ENCODE results near the gene ZBTB21.
"Not testable (repeated sequence)": the region's sequence is repeated elsewhere in the genome, so short reads cannot be mapped to it uniquely, and the experiment has no call there.

The ZBTB21 gene

DNA sequence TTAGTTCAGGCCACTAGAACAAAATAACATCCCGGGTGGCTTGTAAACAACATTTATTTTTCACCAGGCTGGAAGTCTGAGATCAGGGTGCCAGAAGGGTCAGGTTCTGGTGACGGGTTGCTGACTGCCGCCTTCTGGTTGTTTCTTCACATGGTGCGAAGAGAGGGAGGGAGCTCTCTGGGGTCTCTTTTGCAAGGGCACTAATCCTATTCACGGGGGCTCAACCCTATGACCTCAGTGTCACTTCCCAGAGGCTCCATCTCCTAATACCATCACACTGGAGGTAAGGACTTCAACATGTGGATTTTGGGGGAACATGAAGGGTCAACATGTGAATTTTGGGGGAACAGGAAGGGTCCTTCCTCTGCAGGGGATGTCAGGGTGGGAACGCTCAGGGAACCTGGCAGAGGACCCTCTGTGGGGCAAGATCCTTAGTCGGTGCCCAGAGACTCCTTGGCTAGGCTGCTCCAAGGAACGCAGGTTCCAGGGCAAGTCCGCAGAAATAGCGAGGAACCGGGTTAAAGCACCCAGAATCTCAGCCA lies 47.7 kb downstream of the ZBTB21 start:
- H4K20me1 ChIP-seq (ENCODE audit: insufficient read depth): no peaks in the 10 kb centered on the region
- H3K79me2 ChIP-seq (ENCODE audit: insufficient read depth, low read depth): no peaks in the 10 kb centered on the region
- no peak overlapping the region for H3K9ac ChIP-seq
- H3K36me3 ChIP-seq (ENCODE audit: insufficient read depth): no peaks in the 10 kb centered on the region
- TF ChIP-seq CTCF (conservative IDR thresholded peaks at IDR 0.05; ENCODE audit: low read depth, low read length): no peak
- H2AFZ ChIP-seq (ENCODE audit: low read depth): no peak overlapping the region
- H3K4me2 ChIP-seq: no peak overlapping the region
- H3K27me3 ChIP-seq (ENCODE audit: insufficient read depth, low read depth): peaks cover 25% of the 10 kb centered on the region
- no peak overlapping the region for H3K4me3 ChIP-seq (IDR thresholded peaks at IDR 0.05; ENCODE audit: insufficient read depth, low read depth, low read length)
- H3K27ac ChIP-seq: no peak overlapping the region
- H3K4me1 ChIP-seq (ENCODE audit: low read depth, poor library complexity, severe bottlenecking): no peaks in the 10 kb centered on the region

GRCh38 chr21:41961753-41962152 lies 48.4 kb downstream of the ZBTB21 start:
- Histone ChIP-seq H2AFZ (ENCODE audit: low read depth) (no peak overlapping the region), H3K36me3 (ENCODE audit: insufficient read depth) (no peaks in the 10 kb centered on the region), H3K4me1 (ENCODE audit: low read depth, poor library complexity, severe bottlenecking) (no peaks in the 10 kb centered on the region), H3K79me2 (ENCODE audit: insufficient read depth, low read depth) (no peaks in the 10 kb centered on the region), H3K4me3 (IDR thresholded peaks at IDR 0.05; ENCODE audit: insufficient read depth, low read depth, low read length) (no peak overlapping the region), H3K4me2 (no peak overlapping the region), H3K27ac (no peak overlapping the region), H3K27me3 (ENCODE audit: insufficient read depth, low read depth) (peaks cover 25% of the 10 kb centered on the region), H4K20me1 (ENCODE audit: insufficient read depth) (no peaks in the 10 kb centered on the region), H3K9ac (no peak overlapping the region)
- TF ChIP-seq CTCF (conservative IDR thresholded peaks at IDR 0.05; ENCODE audit: low read depth, low read length): no peak

- H3K4me2 ChIP-seq: no peak overlapping the region
- H3K4me3 ChIP-seq (IDR thresholded peaks at IDR 0.05; ENCODE audit: insufficient read depth, low read depth, low read length): no peak overlapping the region
- H3K79me2 ChIP-seq (ENCODE audit: insufficient read depth, low read depth): no peaks in the 10 kb centered on the region
- peaks cover 25% of the 10 kb centered on the region for H3K27me3 ChIP-seq (ENCODE audit: insufficient read depth, low read depth)
- no peaks in the 10 kb centered on the region for H4K20me1 ChIP-seq (ENCODE audit: insufficient read depth)
- no peaks in the 10 kb centered on the region for H3K4me1 ChIP-seq (ENCODE audit: low read depth, poor library complexity, severe bottlenecking)
- H2AFZ ChIP-seq (ENCODE audit: low read depth): no peak overlapping the region
- H3K9ac ChIP-seq: no peak overlapping the region
- H3K27ac ChIP-seq: no peak overlapping the region
- TF ChIP-seq CTCF (conservative IDR thresholded peaks at IDR 0.05; ENCODE audit: low read depth, low read length): no peak
- no peaks in the 10 kb centered on the region for H3K36me3 ChIP-seq (ENCODE audit: insufficient read depth)
Observed at GRCh38 chr21:41961282-41961701, 48.9 kb downstream of the ZBTB21 start.

DNA sequence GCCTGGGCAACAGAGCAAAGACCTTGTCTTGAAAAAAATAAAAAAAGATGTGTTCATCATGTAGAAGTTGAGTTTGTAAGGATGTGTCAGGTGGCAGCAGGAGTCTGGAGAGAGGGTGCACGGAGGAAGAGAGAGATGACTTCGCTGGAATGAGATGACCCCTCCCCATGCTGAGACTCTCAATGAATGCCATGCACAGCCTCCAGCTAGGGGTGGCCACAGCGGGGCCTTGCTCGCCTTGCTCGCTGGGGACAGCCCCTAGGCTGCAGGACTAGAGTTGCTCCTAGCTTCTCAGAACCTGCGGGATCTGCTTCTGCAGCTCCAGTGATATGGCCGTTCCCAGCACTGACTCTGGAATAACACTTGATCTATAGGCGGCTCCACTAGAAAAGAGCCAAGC lies 49.8 kb downstream of the ZBTB21 start:
- H3K27me3 ChIP-seq (ENCODE audit: insufficient read depth, low read depth): peaks cover 25% of the 10 kb centered on the region
- no peak overlapping the region for H3K9ac ChIP-seq

DNA sequence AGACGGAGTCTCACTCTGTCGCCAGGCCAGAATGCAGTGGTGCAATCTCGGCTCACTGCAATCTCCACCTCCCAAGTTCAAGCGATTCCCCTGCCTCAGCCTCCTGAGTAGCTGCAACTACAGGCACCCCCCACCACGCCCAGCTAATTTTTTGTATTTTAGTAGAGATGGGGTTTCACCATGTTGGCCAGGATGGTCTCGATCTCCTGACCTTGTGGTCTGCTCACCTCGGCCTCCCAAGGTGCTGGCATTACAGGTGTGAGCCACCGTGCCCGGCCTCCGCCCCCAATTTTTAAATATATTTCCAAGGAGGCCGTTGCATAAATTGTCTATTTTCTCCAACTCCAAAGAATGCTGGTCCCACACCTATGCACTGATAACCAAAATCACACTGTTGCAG lies 50.5 kb downstream of the ZBTB21 start:
- not testable (repeated sequence) for H3K27ac ChIP-seq; H3K4me1 ChIP-seq (ENCODE audit: low read depth, poor library complexity, severe bottlenecking); H2AFZ ChIP-seq (ENCODE audit: low read depth); H3K4me3 ChIP-seq (IDR thresholded peaks at IDR 0.05; ENCODE audit: insufficient read depth, low read depth, low read length); H3K4me2 ChIP-seq; H4K20me1 ChIP-seq (ENCODE audit: insufficient read depth); H3K36me3 ChIP-seq (ENCODE audit: insufficient read depth); H3K79me2 ChIP-seq (ENCODE audit: insufficient read depth, low read depth); H3K9ac ChIP-seq
- peaks cover 25% of the 10 kb centered on the region for H3K27me3 ChIP-seq (ENCODE audit: insufficient read depth, low read depth)

More for the DNA sequence above, 49.8 kb downstream of the ZBTB21 start:
- TF ChIP-seq CTCF (conservative IDR thresholded peaks at IDR 0.05; ENCODE audit: low read depth, low read length): no peak
- no peaks in the 10 kb centered on the region for H4K20me1 ChIP-seq (ENCODE audit: insufficient read depth)
- no peak overlapping the region for H3K4me2 ChIP-seq
- H3K36me3 ChIP-seq (ENCODE audit: insufficient read depth): no peaks in the 10 kb centered on the region
- H3K27ac ChIP-seq: no peak overlapping the region
- no peaks in the 10 kb centered on the region for H3K4me1 ChIP-seq (ENCODE audit: low read depth, poor library complexity, severe bottlenecking)
- no peak overlapping the region for H3K4me3 ChIP-seq (IDR thresholded peaks at IDR 0.05; ENCODE audit: insufficient read depth, low read depth, low read length)
- H3K79me2 ChIP-seq (ENCODE audit: insufficient read depth, low read depth): no peaks in the 10 kb centered on the region
- H2AFZ ChIP-seq (ENCODE audit: low read depth): no peak overlapping the region
